Lung (tissue), 12 donors: ENCODE data around the gene LSMEM2. TPM values are rescaled to one million over a fixed set of nuclear protein-coding genes. Genes with fewer than 3 reads are reported as not detected.
"Not testable (repeated sequence)": the region's sequence is repeated elsewhere in the genome, so short reads cannot be mapped to it uniquely, and the experiment has no call there.

Experiments
- ATAC-seq: fragments of 200-7000 bp; cut with Tn5 transposase; one replicate; pipeline ENCODE4 v1.9.1; 2020; ENCODE audit warnings: moderate number of reproducible peaks; ENCODE audit not compliant: insufficient read depth, low FRiP score
- DNase-seq, 3 donors: peaks; one replicate each; pipeline ENCODE4 v3.0.0-alpha.2; 2013 to 2017
- H3K27ac ChIP-seq, 2 donors: one replicate each; pipeline ENCODE4 v1.5.1; 2013; ENCODE audit warnings: mild to moderate bottlenecking in 2 of 2, moderate library complexity in 2 of 2, control low read depth in 1 of 2, inconsistent platforms in 1 of 2, low read depth in 1 of 2, low read length in 1 of 2
- H3K27me3 ChIP-seq, 3 donors: one replicate each; pipeline ENCODE4 v1.5.1; 2013; ENCODE audit warnings: low read length in 2 of 3; ENCODE audit not compliant: control insufficient read depth in 3 of 3, insufficient read depth in 3 of 3
- H3K36me3 ChIP-seq, 4 donors: one replicate each; pipeline ENCODE4 v1.5.1; 2013; ENCODE audit warnings: low read length in 4 of 4, mild to moderate bottlenecking in 1 of 4, moderate library complexity in 1 of 4; ENCODE audit not compliant: control insufficient read depth in 4 of 4, insufficient read depth in 4 of 4
- H3K4me1 ChIP-seq, 5 donors: one replicate each; pipeline ENCODE4 v1.5.1; 2013; ENCODE audit warnings: low read length in 5 of 5, mild to moderate bottlenecking in 2 of 5, moderate library complexity in 1 of 5; ENCODE audit not compliant: control insufficient read depth in 5 of 5, insufficient read depth in 5 of 5
- H3K4me3 ChIP-seq: one replicate; pipeline ENCODE4 v1.5.1; 2013; ENCODE audit warnings: mild to moderate bottlenecking, control low read depth, moderate library complexity
- H3K9ac ChIP-seq, 2 donors: one replicate each; pipeline ENCODE4 v1.5.1; 2013; ENCODE audit warnings: low read length in 2 of 2, control low read depth in 1 of 2; ENCODE audit not compliant: insufficient read depth in 1 of 2
- H3K9me3 ChIP-seq, 4 donors: one replicate each; pipeline ENCODE4 v1.5.1; 2013; ENCODE audit warnings: low read length in 3 of 4, mild to moderate bottlenecking in 1 of 4, moderate library complexity in 1 of 4; ENCODE audit not compliant: control insufficient read depth in 4 of 4, insufficient read depth in 3 of 4
- WGBS, 2 donors: extraction: QIAGEN DNeasy Blood & Tissue Kit; methylation state at CpG; one replicate each; pipeline ENCODE4 v1.1.7; 2013; 5-methylcytosine and 5-hydroxymethylcytosine counted together
- polyA plus RNA-seq, 2 donors: library from polyadenylated mRNA; stranded (reverse); fragments of 200-250 nt; gene quantifications; one replicate each; pipeline ENCODE4 v1.2.1, GENCODE V29; 2013
- total RNA-seq, 2 donors: library from RNA; depleted of rRNA in 1 of 2; stranded (reverse); fragments of >200 nt in 1 of 2; gene quantifications; one replicate each; pipeline ENCODE4 v1.2.1, GENCODE V29; 2014 to 2021
- TF ChIP-seq, protein P1 (sequence below): IDR thresholded peaks from 2 replicates; pipeline ENCODE4 v1.5.1; 2012; ENCODE audit warnings: mild to moderate bottlenecking; ENCODE audit errors: control extremely low read depth, extremely low read depth
- donor health status: control.
- donor health status: control.
- donor health status: Bipolar disorder and iron deficiency.
- donor health status: healthy.
- donor health status: DM: yes; HTN: yes; CAD: no.

LSMEM2 gene
- total and polyA plus RNA-seq, 4 donors, result 0.10 to 0.49 (median 0.12) TPM; not detected in 1

GRCh38 chr3:50303013-50303815, 24.3 kb downstream of the LSMEM2 start, which contains the start of gene HYAL1:
HYAL1 (minus strand) TSS chr3:50303574; CDS start chr3:50302956, 618 bp downstream.
- H3K27ac ChIP-seq, result peak within 1 kb of the TSS; percentile 83 to 84
- ATAC-seq, result peak; percentile 17

GRCh38 chr3:50304601-50305000, 25.7 kb downstream of the LSMEM2 start:
- peaks cover 10 to 20% (median 16%) of the 10 kb centered on the region in 5 donors for H3K4me1 ChIP-seq
- H3K27me3 ChIP-seq, result no peaks in the 10 kb centered on the region
- H3K9me3 ChIP-seq, result no peaks in the 10 kb centered on the region
- no peak overlapping the region for H3K9ac ChIP-seq
- no peak for DNase-seq
- TF ChIP-seq, protein P1, sequence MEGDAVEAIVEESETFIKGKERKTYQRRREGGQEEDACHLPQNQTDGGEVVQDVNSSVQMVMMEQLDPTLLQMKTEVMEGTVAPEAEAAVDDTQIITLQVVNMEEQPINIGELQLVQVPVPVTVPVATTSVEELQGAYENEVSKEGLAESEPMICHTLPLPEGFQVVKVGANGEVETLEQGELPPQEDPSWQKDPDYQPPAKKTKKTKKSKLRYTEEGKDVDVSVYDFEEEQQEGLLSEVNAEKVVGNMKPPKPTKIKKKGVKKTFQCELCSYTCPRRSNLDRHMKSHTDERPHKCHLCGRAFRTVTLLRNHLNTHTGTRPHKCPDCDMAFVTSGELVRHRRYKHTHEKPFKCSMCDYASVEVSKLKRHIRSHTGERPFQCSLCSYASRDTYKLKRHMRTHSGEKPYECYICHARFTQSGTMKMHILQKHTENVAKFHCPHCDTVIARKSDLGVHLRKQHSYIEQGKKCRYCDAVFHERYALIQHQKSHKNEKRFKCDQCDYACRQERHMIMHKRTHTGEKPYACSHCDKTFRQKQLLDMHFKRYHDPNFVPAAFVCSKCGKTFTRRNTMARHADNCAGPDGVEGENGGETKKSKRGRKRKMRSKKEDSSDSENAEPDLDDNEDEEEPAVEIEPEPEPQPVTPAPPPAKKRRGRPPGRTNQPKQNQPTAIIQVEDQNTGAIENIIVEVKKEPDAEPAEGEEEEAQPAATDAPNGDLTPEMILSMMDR, result no peak
- H3K4me3 ChIP-seq, result no peak overlapping the region
- H3K27ac ChIP-seq, result no peak overlapping the region
- peaks cover 0 to 6% (median under 1%) of the 10 kb centered on the region in 4 donors for H3K36me3 ChIP-seq
- ATAC-seq, result no peak

More at GRCh38 chr3:50303013-50303815, 24.3 kb downstream of the LSMEM2 start, which contains the start of gene HYAL1:
- Histone ChIP-seq H3K4me3 (peak within 1 kb of the TSS; percentile 18), H3K36me3 (no peaks in the 10 kb centered on the region), H3K9me3 (no peaks in the 10 kb centered on the region), H3K9ac (no peak within 1 kb of the TSS), H3K27me3 (no peaks in the 10 kb centered on the region), H3K4me1 (peaks cover 10 to 28% (median 17%) of the 10 kb centered on the region in 5 donors)
- WGBS, 2 donors, result 43 to 69% methylated on average over 14 of the region's 14 CpGs
- DNase-seq, result peak; percentile 30 to 56 (median 48)
- TF ChIP-seq, protein P1, result no peak

- H3K9me3 ChIP-seq, ATAC-seq, H3K4me3 ChIP-seq, H3K9ac ChIP-seq, H3K27ac ChIP-seq, H3K27me3 ChIP-seq, DNase-seq: not testable (repeated sequence)
- Histone ChIP-seq H3K4me1 (peaks cover 0 to 16% (median 0%) of the 10 kb centered on the region in 5 donors), H3K36me3 (peaks cover 0 to 12% (median 4%) of the 10 kb centered on the region in 4 donors)
- WGBS, 2 donors, result 84 to 95% methylated on average over 4 to 32 of the region's 32 CpGs
Observed at GRCh38 chr3:50312041-50312440, 33.2 kb downstream of the LSMEM2 start.

DNA sequence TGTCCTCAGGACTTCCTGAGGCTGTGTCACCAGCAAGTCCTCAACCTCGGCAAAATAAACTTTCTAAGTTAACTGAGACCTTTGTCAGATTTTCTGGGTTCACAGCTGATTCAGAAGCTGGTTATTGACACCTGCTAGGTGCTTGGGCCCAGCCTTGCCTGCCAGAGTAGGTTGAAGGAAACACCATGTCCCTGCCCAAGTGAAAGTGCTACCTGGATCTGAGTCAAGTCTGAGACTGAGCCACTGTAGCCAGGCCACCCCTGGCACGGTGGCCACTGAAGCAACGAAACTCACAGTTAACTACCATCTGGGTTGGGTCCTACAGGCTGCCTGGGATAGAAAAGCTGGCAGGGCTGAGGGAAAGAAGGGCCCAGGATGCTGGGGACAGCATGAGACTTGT, 35.5 kb downstream of the LSMEM2 start:
- H3K27me3 ChIP-seq, result no peaks in the 10 kb centered on the region
- H3K27ac ChIP-seq, result peak overlapping the region in 1 of 2 donors; percentile 79
- 48 to 79% methylated on average over 3 of the region's 3 CpGs for WGBS, 2 donors
- H3K4me1 ChIP-seq, result peaks cover 0 to 35% (median 5%) of the 10 kb centered on the region in 5 donors
- H3K9me3 ChIP-seq, result no peaks in the 10 kb centered on the region
- DNase-seq (no peak), ATAC-seq (no peak)
- H3K9ac ChIP-seq, result no peak overlapping the region
- no peak overlapping the region for H3K4me3 ChIP-seq
- peaks cover 0 to 21% (median 16%) of the 10 kb centered on the region in 4 donors for H3K36me3 ChIP-seq
- TF ChIP-seq, protein P1, result no peak
